Measurements from ENCODE around the gene TESK2. TPM values are rescaled to one million over a fixed set of nuclear protein-coding genes. Genes with fewer than 3 reads are reported as not detected.

TESK2 gene
- total RNA-seq, 1 experiment from 2014 or later: 0.27 TPM

DNA sequence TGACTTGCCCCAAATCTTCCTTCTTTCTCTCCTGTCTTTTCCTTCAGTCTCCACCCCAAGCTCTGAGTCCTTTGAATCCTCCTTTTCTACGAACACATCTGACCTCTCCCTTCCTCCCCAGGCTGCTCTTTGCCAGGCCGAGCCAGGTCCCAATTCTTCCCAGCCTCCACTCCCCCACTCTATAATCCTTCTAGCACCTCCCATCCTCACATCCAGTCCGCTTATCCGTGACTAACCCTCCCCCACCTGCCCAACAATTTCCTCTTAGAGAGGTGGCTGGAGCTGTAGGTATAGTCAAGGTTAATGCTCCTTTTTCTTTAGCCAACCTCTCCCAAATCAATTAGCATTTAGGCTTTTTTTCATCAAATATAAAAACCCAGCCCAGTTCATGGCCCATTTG, 173.8 kb downstream of the TESK2 start:
- DNase-seq (ENCODE audit: extremely low read depth, low read depth): no peak

DNA sequence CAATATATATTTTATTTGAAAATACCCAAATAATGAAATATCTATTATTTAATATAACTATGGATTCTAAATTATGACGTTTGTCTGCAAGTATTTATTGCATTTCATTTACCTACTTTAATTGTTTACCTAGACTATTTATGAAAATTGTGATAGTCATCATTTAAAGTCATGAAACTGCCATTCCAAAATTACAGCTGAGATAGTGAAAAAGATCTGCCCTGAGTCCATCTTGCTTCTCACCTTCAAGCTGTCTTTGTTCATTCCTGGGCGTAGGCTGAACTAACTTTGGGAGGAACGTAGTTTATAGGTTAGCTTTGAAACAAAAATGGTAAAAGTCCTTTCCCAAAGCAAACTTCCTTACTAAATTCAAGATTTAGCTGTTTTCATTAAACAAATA, 176.7 kb downstream of the TESK2 start:
- DNase-seq (ENCODE audit: extremely low read depth, low read depth): no peak

DNA sequence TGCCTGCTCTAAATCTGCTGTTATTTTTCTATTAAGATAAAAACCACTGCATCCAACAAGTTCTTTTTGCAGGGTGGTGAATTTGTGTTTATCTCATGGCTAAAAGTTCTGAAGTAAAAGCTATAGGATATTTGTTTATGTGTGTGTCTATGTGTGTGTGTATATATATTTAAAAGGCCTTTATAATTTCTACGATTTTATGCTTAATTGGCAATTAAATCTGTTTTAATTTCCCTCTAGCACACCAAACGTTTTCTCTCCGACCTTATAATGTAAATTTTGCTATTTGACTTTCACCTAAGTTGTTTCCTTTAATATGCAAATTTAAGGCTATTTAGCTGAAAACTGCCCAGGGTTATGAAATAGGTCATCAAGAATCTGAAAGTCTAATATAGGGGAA, 184.1 kb downstream of the TESK2 start:
- DNase-seq (ENCODE audit: extremely low read depth, low read depth): no peak

DNA sequence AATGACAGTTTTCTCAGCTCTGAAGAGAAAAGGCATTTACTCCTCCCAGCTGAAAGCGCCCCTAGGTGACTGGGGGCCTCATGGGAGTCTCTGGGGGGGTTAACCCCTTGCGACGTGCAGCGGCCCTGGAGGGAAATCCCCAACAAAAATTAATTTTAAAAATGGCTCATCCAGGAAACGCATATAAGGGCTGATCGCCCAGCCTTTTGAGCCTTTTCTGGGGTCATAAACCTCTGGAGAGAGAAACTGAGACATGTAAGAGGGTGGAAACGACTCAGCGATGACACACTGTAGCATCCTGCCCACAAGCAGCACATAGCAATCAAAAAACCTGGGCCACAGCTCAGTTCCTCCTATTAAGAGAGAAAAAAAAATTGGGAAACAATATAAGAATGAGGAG, 184.6 kb downstream of the TESK2 start:
- no peak for DNase-seq (ENCODE audit: extremely low read depth, low read depth)

DNA sequence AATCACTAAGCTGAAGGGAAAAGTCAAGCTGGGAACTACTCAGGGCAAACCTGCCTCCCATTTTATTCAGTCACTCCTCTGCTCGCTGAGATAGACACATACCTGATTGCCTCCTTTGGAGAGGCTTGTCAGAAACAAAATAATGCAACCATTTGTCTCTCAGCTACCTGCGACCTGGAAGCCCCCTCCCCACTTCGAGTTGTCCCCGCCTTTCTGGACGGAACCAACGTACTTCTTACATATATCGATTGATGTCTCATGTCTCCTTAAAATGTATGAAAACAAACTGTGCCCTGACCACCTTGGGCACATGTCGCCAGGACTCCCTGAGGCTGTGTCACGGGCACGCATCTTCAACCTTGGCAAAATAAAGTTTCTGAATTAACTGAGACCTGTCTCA, 185.7 kb downstream of the TESK2 start:
- no peak for DNase-seq (ENCODE audit: extremely low read depth, low read depth)

DNA sequence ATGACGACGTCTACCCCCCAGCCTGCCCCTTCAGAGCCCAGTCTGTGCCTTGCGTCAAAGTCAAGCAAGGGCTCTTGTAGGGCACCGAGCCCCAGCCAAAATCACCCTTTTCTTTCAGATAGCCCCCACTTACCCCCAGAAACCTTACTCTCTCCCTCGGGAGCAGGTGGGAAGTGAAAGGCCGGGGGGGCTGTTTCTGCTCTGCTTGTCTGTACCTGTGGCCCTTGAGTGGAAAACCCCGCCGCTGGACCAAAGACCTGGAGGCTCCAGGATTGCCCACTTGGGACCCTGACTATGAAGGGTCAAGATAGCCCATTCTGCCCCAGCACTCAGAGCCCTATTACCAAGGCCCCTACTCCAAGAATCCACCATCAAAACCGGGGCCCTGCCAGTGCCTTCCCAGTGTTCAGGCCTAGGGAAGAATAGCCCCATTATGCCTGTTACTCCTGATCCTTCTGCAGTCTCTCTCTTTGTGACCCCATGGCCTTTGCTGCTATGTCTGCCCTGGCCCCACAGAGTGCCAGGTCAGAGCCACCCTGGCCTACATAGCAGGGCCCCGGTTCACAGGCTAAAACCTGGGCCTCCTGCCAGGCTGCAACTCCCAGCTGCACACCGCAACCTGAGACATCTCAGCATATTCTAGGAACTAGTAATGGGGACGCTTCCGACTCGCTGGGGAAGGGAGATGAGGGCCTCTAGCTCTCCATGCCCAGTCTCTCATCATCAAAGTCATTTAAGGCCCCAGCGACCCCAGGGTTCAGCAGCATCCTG, 186.5 kb downstream of the TESK2 start:
- DNase-seq (ENCODE audit: extremely low read depth, low read depth): no peak

DNA sequence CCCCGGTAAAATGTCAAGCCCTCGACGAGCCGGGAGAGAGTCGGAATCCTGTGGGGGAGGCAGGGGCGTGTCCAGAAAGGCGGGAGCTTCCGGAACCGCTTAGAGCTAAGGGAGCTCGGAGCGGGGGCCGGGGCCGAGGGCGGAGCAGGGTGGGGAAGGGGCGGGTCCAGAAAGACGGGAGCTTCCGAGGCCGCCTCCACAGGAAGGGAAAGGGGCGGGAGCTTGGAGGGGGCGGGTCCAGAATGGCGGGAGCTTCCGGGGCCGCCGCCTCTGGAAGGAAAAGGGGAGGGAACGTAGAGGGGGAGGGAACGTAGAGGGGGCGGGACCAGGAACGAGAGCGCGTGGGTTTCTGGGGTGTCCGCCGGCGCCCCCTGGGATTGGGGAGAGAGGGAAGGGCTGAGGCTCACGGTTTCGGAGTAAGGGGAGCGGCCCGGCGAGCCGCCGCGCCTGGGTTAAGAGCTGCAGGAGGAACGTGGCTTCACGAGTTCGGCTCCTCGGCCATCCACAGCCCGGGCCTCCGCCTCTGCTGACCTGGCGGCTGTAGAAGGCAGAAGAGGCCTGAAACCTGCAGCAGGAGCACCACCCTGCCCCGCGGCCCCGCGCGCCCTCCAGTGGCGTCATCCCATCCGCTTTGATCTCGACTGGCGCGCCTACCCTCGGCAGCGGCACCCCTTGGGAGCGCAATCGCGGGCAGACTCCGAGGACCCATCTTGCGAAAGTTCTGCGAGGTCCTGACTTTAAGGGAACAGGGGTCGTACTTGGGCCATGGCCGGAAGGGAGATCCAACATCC, 187.2 kb downstream of the TESK2 start:
- DNase-seq (ENCODE audit: extremely low read depth, low read depth): peak; percentile 93

DNA sequence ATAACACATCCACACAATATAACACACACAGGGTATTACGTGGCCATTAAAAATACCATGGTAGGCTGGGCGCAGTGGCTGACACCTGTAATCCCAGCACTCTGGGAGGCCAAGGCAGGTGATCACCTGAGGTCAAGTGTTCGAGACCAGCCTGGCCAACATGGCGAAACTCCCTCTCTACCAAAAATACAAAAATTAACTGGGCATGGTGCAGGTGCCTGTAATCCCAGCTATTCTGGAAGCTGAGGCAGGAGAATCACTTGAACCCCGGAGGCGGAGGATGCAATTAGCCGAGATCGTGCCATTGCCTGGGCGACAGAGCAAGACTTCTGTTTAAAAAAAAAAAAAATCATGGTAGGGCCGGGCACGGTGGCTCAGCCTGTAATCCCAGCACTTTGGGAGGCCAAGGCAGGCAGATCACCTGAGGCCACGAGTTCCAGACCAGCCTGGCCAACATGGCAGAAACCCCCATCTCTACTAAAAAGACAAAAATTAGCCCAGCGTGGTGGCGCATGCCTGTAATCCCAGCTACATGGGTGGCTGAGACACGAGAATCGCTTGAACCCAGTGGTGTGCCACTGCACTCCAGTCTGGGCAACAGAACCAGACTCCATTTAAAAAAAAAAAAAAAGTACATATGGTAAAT, 188.3 kb downstream of the TESK2 start:
- DNase-seq (ENCODE audit: extremely low read depth, low read depth): no peak

DNA sequence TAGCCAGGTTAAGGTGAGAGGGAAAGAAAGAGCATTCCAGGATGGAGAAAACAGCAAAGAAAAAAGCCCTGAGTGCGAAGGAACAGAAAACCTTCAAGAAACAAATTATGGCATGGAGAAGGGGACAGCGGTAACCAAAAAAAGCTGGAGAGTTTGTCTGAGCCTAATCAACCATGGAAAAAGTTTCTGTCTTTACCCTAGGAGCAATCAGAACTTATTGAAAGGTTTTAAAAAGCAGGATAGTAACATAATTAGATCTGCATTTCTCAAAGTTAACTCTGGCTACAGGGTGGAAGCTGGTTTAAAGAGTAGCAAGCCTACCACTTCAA, 190.3 kb downstream of the TESK2 start:
- DNase-seq (ENCODE audit: extremely low read depth, low read depth): no peak

DNA sequence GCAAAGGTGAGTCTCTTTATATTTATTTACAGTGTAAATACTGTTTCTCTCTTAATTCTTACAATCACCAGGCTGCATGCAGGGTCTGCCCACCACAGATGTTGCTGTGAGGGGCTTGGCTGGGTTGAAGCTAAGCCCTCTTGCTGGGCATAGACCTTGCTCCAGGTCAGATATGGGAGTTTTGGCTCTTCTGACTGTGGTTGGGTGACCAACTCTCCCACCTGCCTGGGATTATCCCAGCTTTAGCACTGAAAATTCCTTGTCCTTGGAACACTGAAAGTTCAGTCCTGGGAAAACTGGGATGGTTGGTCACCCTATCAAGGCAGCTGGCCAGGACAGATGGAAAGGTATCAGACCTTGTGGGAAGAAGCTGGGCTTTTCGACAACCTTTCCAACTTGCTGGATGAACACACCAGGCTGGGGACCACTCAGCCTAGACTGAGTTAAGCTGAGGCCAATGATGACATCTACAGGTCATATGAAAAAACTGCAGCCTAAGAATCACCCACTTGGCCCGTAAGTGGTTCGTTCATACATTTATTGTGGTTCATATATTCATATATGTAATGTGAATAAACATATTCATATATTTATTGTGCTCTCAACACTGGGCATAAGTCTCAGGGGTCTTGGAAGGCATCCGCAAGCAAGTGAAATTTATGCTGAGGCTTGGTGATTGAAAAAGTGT, 190.8 kb downstream of the TESK2 start:
- DNase-seq (ENCODE audit: extremely low read depth, low read depth): peak; percentile 65

DNA sequence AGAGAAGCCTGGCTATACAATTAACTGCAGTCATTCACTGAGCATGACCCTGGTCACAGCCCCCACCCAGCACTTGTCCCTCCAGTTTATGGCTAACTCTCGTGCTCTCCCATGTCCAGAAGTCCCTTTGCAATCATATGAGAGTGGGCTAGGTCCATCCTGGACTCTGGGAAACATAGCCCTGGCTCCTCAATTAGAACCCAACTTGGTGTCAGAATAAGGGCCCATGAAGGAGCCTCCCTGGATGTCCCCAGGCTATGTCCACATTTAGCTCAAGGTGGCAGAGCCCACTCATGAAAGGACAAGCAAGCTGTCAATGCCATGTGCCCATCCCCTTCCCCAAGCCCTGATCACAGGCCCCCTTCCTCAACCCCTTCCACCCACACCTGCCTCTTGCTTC, 191.7 kb downstream of the TESK2 start:
- no peak for DNase-seq (ENCODE audit: extremely low read depth, low read depth)

DNA sequence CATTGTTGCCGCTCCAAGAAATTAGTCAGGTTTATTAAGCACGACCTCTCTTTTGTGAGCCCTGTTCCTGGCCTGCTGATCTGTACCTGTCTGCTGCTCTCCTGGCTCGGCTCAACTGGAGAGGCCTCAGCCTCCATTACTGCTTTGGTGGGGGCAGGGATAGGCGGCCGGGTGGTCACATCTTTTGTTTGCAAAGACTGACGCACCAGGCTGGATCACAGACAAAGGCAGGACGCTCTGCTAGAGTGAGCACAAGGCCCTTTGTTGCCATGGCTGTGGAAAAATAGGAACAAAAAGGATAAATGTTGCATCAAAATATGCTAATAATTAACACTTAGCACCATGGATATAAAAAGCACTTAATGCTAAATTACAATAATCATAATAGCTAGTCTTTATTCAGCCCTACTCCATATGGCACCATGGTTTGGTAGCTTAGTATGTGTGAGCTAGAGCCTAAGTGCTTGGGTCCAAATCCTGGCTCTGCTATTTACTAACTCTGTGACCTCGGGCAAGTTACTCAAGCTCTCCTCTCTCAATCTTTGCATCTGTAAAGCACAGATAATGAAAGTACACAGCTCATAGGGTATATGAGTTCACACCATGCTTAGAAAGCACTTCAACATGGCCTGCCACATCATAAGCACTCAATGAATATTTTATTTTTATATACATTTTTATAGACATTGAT, 193.2 kb downstream of the TESK2 start:
- no peak for DNase-seq (ENCODE audit: extremely low read depth, low read depth)

Other genes with a start within 250 kb of the TESK2 start
- gene HPDL, start 164.3 kb downstream of the TESK2 start, total RNA-seq (2014; rRNA removed; shearing (Covaris generic)): 2.9 TPM in 2 replicates
- gene TOE1, start 151.0 kb downstream of the TESK2 start, total RNA-seq (2014; rRNA removed; shearing (Covaris generic)): 7.6 and 7.7 TPM in 2 replicates
- gene MUTYH, start 150.7 kb downstream of the TESK2 start, total RNA-seq (2014; rRNA removed; shearing (Covaris generic)): 10.1 and 10.9 TPM in 2 replicates
- gene CCDC163, start 8.9 kb upstream of the TESK2 start, total RNA-seq (2014; rRNA removed; shearing (Covaris generic)): 2.9 and 3.5 TPM in 2 replicates
- 1.1 and 1.6 TPM in 2 replicates for gene MMACHC, start 9.1 kb upstream of the TESK2 start, total RNA-seq (2014; rRNA removed; shearing (Covaris generic))
- gene PRDX1, start 30.7 kb upstream of the TESK2 start, total RNA-seq (2014; rRNA removed; shearing (Covaris generic)): 1,806 and 1,917 TPM in 2 replicates
- gene AKR1A1, start 59.7 kb upstream of the TESK2 start, total RNA-seq (2014; rRNA removed; shearing (Covaris generic)): 85.0 and 95.1 TPM in 2 replicates
- gene NASP, start 92.9 kb upstream of the TESK2 start, total RNA-seq (2014; rRNA removed; shearing (Covaris generic)): 49.8 and 67.3 TPM in 2 replicates
- gene CCDC17, start 132.9 kb upstream of the TESK2 start, total RNA-seq (2014; rRNA removed; shearing (Covaris generic)): 1.0 and 1.2 TPM in 2 replicates
- gene GPBP1L1, start 195.4 kb upstream of the TESK2 start, total RNA-seq (2014; rRNA removed; shearing (Covaris generic)): 71.3 and 76.7 TPM in 2 replicates
- 50.6 and 59.2 TPM in 2 replicates for gene TMEM69, start 197.0 kb upstream of the TESK2 start, total RNA-seq (2014; rRNA removed; shearing (Covaris generic))